Measurements from ENCODE around the gene EWSR1.
A peak's percentile ranks its signal among the peaks of the same experiment; 100 is the strongest.

The EWSR1 gene

DNA sequence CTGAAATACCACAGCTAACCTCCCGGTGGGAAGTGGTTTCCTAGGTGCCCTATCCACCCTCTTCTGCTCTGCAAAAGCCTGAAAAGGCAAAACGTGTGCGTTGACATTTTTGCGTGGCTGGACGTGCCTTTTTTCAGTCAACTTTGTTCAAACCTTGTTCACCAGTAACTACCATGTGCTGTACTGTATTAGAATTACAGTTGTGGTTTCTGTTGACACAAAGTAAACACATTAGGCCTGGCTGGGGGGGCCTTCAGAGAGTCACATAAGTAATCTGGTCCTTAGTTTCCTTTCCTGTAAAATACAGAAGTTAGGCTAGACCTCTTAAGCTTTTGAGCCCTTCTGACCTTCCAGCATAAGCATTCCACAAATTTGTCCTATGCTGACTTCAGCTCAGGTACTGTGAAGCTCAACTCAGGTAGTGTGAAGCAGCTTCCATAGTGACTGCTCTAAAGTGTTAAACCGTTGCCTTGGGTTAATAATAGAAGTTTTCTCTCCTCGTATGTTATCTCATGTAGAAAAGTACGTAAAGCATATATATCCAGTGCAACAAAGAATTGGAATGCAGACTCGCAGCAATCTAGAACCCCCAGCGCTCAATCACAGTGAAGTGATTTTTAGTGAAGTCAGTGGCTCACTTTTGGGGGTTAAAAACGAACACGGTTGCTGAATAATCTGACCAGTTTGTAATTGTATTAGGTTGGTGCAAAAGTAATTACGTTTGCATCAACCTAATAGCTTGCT lies 1.8 kb downstream of the EWSR1 start:
- peaks cover 11% of the 10 kb centered on the region for H3K4me1 ChIP-seq (ENCODE audit: control insufficient read depth, low read depth, low read length)

DNA sequence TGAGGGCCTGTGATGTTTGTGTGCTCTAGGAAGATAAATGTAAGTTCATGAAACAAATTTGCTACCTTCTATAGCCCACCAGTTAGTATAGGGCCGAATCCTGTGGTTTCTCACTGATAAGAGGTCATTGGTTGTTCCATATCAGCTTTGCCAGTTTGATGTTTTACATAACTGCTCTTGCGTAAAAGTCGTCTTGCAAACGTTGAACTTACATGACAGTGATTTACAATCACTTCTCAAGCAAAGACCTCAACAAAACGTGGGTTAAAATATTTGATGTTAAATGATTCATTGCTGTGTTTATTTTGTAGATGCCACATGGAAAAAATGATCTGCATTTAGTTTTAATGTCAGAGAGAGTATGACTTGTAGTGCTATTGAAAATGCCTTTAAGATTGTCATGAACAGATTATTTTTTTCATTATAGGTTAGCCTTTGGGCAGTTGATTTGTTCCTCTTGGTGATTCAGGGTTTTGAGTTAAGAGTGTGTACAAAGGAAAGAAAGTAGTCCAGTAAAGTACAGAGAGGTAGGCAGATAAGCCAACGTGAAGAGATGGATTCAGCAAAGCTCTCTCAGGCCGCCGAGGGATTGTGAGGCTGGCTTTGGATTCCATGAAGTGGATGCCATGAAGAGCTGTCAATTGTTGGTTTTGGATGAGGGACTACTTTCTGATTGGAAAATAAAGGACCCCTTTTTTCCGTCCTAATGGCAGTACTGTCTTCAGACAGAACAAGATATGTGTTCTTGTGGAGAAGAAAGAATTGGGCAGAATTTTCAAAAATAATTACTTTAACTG lies 2.6 kb downstream of the EWSR1 start:
- Histone ChIP-seq H2BK5ac (ENCODE audit: low read length) (no peak overlapping the region), H3K4me3 (ENCODE audit: low read length) (peak overlapping the region; percentile 63), H3K27me3 (ENCODE audit: insufficient read depth, low read length, poor library complexity) (no peaks in the 10 kb centered on the region), H2BK120ac (ENCODE audit: low read depth, low read length) (no peak overlapping the region), H3K56ac (ENCODE audit: low read length) (peak overlapping the region; percentile 95), H4K5ac (ENCODE audit: low read length) (no peak overlapping the region), H4K8ac (ENCODE audit: low read depth, low read length) (no peak overlapping the region), H3K27ac (ENCODE audit: low read depth, low read length) (no peak overlapping the region), H3K18ac (ENCODE audit: low read length) (no peak overlapping the region), H3K36me3 (ENCODE audit: control insufficient read depth, insufficient read depth, low read length) (peaks cover 11% of the 10 kb centered on the region), H3K79me2 (ENCODE audit: control insufficient read depth, insufficient read depth, low read length) (peaks cover 88% of the 10 kb centered on the region), H3K79me1 (ENCODE audit: low read length) (peaks cover 6% of the 10 kb centered on the region), H3K23ac (ENCODE audit: low read length) (no peak overlapping the region), H2BK15ac (replicated peaks; ENCODE audit: low read depth) (no peak overlapping the region), H3K4me1 (ENCODE audit: control insufficient read depth, low read depth, low read length) (peaks cover 11% of the 10 kb centered on the region), H3K4ac (ENCODE audit: low read depth, low read length) (no peak overlapping the region), H3K4me2 (ENCODE audit: low read length) (peak overlapping the region; percentile 98), H3K9ac (ENCODE audit: low read length) (peak overlapping the region; percentile 98), H2AK5ac (ENCODE audit: low read length) (no peak overlapping the region)
- no peak for DNase-seq
- no CpG with 5 or more reads among the region's 9 CpGs for WGBS (ENCODE audit: extremely low coverage, insufficient coverage, low lambda C conversion rate)

More for the DNA sequence above, 1.8 kb downstream of the EWSR1 start:
- Histone ChIP-seq H3K4me3 (ENCODE audit: low read length) (peak overlapping the region; percentile 63), H2AK5ac (ENCODE audit: low read length) (no peak overlapping the region), H3K79me2 (ENCODE audit: control insufficient read depth, insufficient read depth, low read length) (peaks cover 82% of the 10 kb centered on the region), H2BK5ac (ENCODE audit: low read length) (no peak overlapping the region), H2BK120ac (ENCODE audit: low read depth, low read length) (no peak overlapping the region), H4K5ac (ENCODE audit: low read length) (no peak overlapping the region), H2BK15ac (replicated peaks; ENCODE audit: low read depth) (no peak overlapping the region), H3K27ac (ENCODE audit: low read depth, low read length) (peak overlapping the region; percentile 16), H3K4me2 (ENCODE audit: low read length) (peak overlapping the region; percentile 98), H3K9ac (ENCODE audit: low read length) (peak overlapping the region; percentile 98), H3K4ac (ENCODE audit: low read depth, low read length) (no peak overlapping the region), H3K18ac (ENCODE audit: low read length) (no peak overlapping the region), H3K56ac (ENCODE audit: low read length) (peak overlapping the region; percentile 95), H3K79me1 (ENCODE audit: low read length) (peaks cover 9% of the 10 kb centered on the region), H3K36me3 (ENCODE audit: control insufficient read depth, insufficient read depth, low read length) (peaks cover 12% of the 10 kb centered on the region), H3K27me3 (ENCODE audit: insufficient read depth, low read length, poor library complexity) (no peaks in the 10 kb centered on the region), H4K8ac (ENCODE audit: low read depth, low read length) (no peak overlapping the region), H3K23ac (ENCODE audit: low read length) (peak overlapping the region; percentile 68)
- WGBS (ENCODE audit: extremely low coverage, insufficient coverage, low lambda C conversion rate): no CpG with 5 or more reads among the region's 13 CpGs
- peak; percentile 54 for DNase-seq

DNA sequence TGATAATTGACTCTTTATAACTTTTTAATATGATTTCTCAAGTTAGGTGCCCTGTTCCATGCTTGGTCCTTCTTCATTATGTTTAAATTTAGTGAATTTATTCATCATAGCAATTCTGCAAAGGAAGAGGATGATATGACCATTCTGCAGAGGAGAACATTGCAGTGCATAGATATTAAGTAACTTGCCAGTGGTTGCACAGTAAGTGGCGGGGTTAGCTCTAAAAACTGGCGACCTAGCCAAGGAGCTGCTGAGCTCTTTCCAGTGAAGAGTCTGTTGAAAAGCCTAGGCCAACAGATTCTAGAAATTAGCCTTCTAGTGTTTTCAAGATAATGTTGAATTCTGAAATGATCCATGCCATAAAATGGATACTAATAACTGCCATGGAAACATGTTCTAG lies 4.6 kb downstream of the EWSR1 start:
- no peaks in the 10 kb centered on the region for H3K27me3 ChIP-seq (ENCODE audit: insufficient read depth, low read length, poor library complexity)
- no peak overlapping the region for H2BK120ac ChIP-seq (ENCODE audit: low read depth, low read length)
- no peak overlapping the region for H4K5ac ChIP-seq (ENCODE audit: low read length)
- peaks cover 5% of the 10 kb centered on the region for H3K4me1 ChIP-seq (ENCODE audit: control insufficient read depth, low read depth, low read length)
- no peak overlapping the region for H3K4me3 ChIP-seq (ENCODE audit: low read length)
- peaks cover 14% of the 10 kb centered on the region for H3K36me3 ChIP-seq (ENCODE audit: control insufficient read depth, insufficient read depth, low read length)
- H3K56ac ChIP-seq (ENCODE audit: low read length): no peak overlapping the region
- H3K4ac ChIP-seq (ENCODE audit: low read depth, low read length): no peak overlapping the region
- WGBS (ENCODE audit: extremely low coverage, insufficient coverage, low lambda C conversion rate): no CpG with 5 or more reads among the region's 2 CpGs
- H3K4me2 ChIP-seq (ENCODE audit: low read length): no peak overlapping the region
- no peak overlapping the region for H3K18ac ChIP-seq (ENCODE audit: low read length)
- peaks cover 84% of the 10 kb centered on the region for H3K79me2 ChIP-seq (ENCODE audit: control insufficient read depth, insufficient read depth, low read length)
- H2BK5ac ChIP-seq (ENCODE audit: low read length): no peak overlapping the region
- no peak overlapping the region for H4K8ac ChIP-seq (ENCODE audit: low read depth, low read length)
- H3K79me1 ChIP-seq (ENCODE audit: low read length): peaks cover 4% of the 10 kb centered on the region
- no peak overlapping the region for H3K27ac ChIP-seq (ENCODE audit: low read depth, low read length)
- no peak overlapping the region for H2BK15ac ChIP-seq (replicated peaks; ENCODE audit: low read depth)
- no peak overlapping the region for H3K23ac ChIP-seq (ENCODE audit: low read length)
- H2AK5ac ChIP-seq (ENCODE audit: low read length): no peak overlapping the region
- DNase-seq: no peak
- H3K9ac ChIP-seq (ENCODE audit: low read length): no peak overlapping the region

DNA sequence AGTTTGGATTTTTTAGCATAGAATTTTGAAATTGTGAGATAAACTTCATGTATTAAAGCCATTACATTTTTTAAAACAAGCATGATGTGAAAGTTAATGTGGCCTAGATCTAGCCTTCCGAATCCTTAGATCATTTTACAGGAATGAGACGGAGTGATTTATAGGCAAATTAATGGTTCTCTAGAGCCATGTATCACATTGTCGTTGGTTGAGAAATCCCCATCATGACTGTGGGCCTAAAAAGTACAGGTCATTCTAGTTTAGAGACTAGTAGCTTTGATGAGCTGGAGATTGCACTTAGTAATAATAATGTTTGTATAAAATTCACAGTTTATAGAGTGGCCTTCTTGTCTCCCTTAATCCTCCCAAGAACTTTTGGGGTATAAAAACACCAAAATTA lies 7.1 kb downstream of the EWSR1 start:
- peaks cover 78% of the 10 kb centered on the region for H3K79me2 ChIP-seq (ENCODE audit: control insufficient read depth, insufficient read depth, low read length)
- peaks cover 2% of the 10 kb centered on the region for H3K4me1 ChIP-seq (ENCODE audit: control insufficient read depth, low read depth, low read length)
- no peak overlapping the region for H2AK5ac ChIP-seq (ENCODE audit: low read length)
- no peak for DNase-seq
- H3K79me1 ChIP-seq (ENCODE audit: low read length): peaks cover 9% of the 10 kb centered on the region
- H3K36me3 ChIP-seq (ENCODE audit: control insufficient read depth, insufficient read depth, low read length): peaks cover 16% of the 10 kb centered on the region
- H3K23ac ChIP-seq (ENCODE audit: low read length): no peak overlapping the region
- no peak overlapping the region for H2BK15ac ChIP-seq (replicated peaks; ENCODE audit: low read depth)
- WGBS (ENCODE audit: extremely low coverage, insufficient coverage, low lambda C conversion rate): no CpG with 5 or more reads among the region's 3 CpGs
- H2BK120ac ChIP-seq (ENCODE audit: low read depth, low read length): no peak overlapping the region
- H3K27ac ChIP-seq (ENCODE audit: low read depth, low read length): no peak overlapping the region
- no peak overlapping the region for H4K5ac ChIP-seq (ENCODE audit: low read length)
- H2BK5ac ChIP-seq (ENCODE audit: low read length): no peak overlapping the region
- H3K18ac ChIP-seq (ENCODE audit: low read length): no peak overlapping the region
- H3K4ac ChIP-seq (ENCODE audit: low read depth, low read length): no peak overlapping the region
- no peaks in the 10 kb centered on the region for H3K27me3 ChIP-seq (ENCODE audit: insufficient read depth, low read length, poor library complexity)
- no peak overlapping the region for H3K56ac ChIP-seq (ENCODE audit: low read length)
- no peak overlapping the region for H3K4me3 ChIP-seq (ENCODE audit: low read length)
- H4K8ac ChIP-seq (ENCODE audit: low read depth, low read length): no peak overlapping the region
- H3K9ac ChIP-seq (ENCODE audit: low read length): no peak overlapping the region
- no peak overlapping the region for H3K4me2 ChIP-seq (ENCODE audit: low read length)

DNA sequence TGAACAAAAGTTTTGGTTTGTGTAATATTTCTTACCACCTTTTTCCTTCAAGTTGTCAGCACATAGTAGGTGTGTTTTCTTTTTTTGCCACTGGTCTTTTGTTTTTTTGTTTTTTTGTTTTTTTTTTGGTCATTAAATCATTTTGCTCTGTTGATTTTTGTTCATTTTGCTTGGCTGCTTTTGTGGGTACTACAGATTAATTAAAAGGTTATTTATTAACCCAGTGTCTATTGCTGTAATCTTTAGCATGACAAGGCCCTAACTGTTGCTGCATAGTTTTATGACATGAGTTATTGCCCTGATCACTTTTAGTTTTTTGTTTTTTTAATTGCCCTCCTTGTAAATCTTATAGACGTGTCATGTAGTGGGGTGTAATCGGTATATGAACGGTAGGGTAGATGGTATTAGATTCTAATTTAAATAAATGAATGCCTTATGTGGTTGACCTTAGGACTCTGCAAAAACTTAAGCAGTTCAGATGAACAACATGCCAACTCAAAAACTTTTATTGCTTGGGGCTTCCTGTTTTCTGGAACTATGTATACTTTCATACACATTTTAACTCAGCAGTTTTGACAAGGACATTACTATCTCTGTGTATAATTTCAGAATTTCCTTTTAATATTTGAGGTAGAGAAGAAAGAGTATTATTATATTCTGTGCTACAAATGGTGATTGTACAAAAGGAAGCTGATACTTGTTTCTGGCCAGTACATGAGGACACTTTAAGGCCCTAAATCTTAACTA lies 7.9 kb downstream of the EWSR1 start:
- H2BK120ac ChIP-seq (ENCODE audit: low read depth, low read length): no peak overlapping the region
- H3K27me3 ChIP-seq (ENCODE audit: insufficient read depth, low read length, poor library complexity): no peaks in the 10 kb centered on the region
- H3K23ac ChIP-seq (ENCODE audit: low read length): no peak overlapping the region
- H3K27ac ChIP-seq (ENCODE audit: low read depth, low read length): no peak overlapping the region
- H2BK15ac ChIP-seq (replicated peaks; ENCODE audit: low read depth): no peak overlapping the region
- H3K56ac ChIP-seq (ENCODE audit: low read length): no peak overlapping the region
- no peak for DNase-seq
- no peak overlapping the region for H3K18ac ChIP-seq (ENCODE audit: low read length)
- H3K4me1 ChIP-seq (ENCODE audit: control insufficient read depth, low read depth, low read length): no peaks in the 10 kb centered on the region
- H3K79me2 ChIP-seq (ENCODE audit: control insufficient read depth, insufficient read depth, low read length): peaks cover 73% of the 10 kb centered on the region
- H3K79me1 ChIP-seq (ENCODE audit: low read length): peaks cover 9% of the 10 kb centered on the region
- H2BK5ac ChIP-seq (ENCODE audit: low read length): no peak overlapping the region
- no peak overlapping the region for H3K4me2 ChIP-seq (ENCODE audit: low read length)
- no peak overlapping the region for H4K8ac ChIP-seq (ENCODE audit: low read depth, low read length)
- H3K4ac ChIP-seq (ENCODE audit: low read depth, low read length): no peak overlapping the region
- peaks cover 18% of the 10 kb centered on the region for H3K36me3 ChIP-seq (ENCODE audit: control insufficient read depth, insufficient read depth, low read length)
- H2AK5ac ChIP-seq (ENCODE audit: low read length): no peak overlapping the region
- H3K4me3 ChIP-seq (ENCODE audit: low read length): no peak overlapping the region
- no peak overlapping the region for H3K9ac ChIP-seq (ENCODE audit: low read length)
- no peak overlapping the region for H4K5ac ChIP-seq (ENCODE audit: low read length)
- 100% methylated on average over 3 of the region's 3 CpGs for WGBS (ENCODE audit: extremely low coverage, insufficient coverage, low lambda C conversion rate)

Data from mesendoderm (in vitro differentiated cells).